Mesothelial cell of epicardium (in vitro differentiated cells): ENCODE results near the gene FRAS1. TPM values are rescaled to one million over a fixed set of nuclear protein-coding genes. Genes with fewer than 3 reads are reported as not detected.

Source experiments
- DNase-seq, 2 experiments: peaks; one replicate each; pipeline ENCODE4 v3.0.0; 2021; ENCODE audit warnings: low spot score in 2 of 2; ENCODE audit not compliant: unreplicated experiment in 2 of 2
- H3K27ac Mint-ChIP-seq: 2 replicates; pipeline ENCODE4 v1.8.0; 2021; ENCODE audit warnings: mixed read lengths
- H3K27me3 Mint-ChIP-seq: 2 replicates; pipeline ENCODE4 v1.8.0; 2021; ENCODE audit warnings: low read depth, mixed read lengths
- H3K36me3 Mint-ChIP-seq: 2 replicates; pipeline ENCODE4 v1.8.0; 2021; ENCODE audit warnings: mixed read lengths
- H3K4me1 Mint-ChIP-seq: 2 replicates; pipeline ENCODE4 v1.8.0; 2021; ENCODE audit warnings: mixed read lengths
- H3K4me3 Mint-ChIP-seq: 2 replicates; pipeline ENCODE4 v1.8.0; 2021; ENCODE audit warnings: mild to moderate bottlenecking, moderate library complexity, mixed read lengths
- H3K9me3 Mint-ChIP-seq: 2 replicates; pipeline ENCODE4 v1.8.0; 2021; ENCODE audit warnings: mixed read lengths
- total RNA-seq: library from RNA; stranded (reverse); gene quantifications from 3 replicates; pipeline ENCODE4 v1.2.1, GENCODE V29; 2021
- TF ChIP-seq, protein P1 (sequence below): fragments of 200-600 bp; sonication (generic); IDR thresholded peaks from one replicate; pipeline ENCODE4 v1.5.0; 2021; ENCODE audit warnings: antibody characterized with exemption; ENCODE audit not compliant: unreplicated experiment

Gene FRAS1
- total RNA-seq, 1 donor from 2014 or later: 51.9 TPM

DNA sequence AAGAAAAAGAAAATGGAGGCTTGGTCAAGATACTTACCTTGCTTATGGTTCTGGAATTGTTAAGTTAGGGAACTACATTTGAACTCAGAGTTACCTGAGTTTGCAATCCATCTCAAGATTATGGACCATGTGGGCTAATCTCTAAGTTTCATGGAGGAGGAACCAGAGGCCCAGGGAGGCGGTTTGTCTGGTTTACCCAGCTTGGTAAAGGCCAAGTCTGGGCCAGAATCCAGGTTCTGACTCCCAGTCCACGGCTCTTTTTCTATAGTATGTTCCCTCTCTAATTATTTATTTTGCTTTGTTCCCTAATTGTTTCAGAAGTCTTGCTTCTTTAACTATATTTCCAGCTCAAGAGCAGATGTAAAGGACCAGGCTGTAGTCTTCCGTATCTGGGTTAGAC is 168.1 kb downstream of the FRAS1 start:
- TF ChIP-seq, protein P1, sequence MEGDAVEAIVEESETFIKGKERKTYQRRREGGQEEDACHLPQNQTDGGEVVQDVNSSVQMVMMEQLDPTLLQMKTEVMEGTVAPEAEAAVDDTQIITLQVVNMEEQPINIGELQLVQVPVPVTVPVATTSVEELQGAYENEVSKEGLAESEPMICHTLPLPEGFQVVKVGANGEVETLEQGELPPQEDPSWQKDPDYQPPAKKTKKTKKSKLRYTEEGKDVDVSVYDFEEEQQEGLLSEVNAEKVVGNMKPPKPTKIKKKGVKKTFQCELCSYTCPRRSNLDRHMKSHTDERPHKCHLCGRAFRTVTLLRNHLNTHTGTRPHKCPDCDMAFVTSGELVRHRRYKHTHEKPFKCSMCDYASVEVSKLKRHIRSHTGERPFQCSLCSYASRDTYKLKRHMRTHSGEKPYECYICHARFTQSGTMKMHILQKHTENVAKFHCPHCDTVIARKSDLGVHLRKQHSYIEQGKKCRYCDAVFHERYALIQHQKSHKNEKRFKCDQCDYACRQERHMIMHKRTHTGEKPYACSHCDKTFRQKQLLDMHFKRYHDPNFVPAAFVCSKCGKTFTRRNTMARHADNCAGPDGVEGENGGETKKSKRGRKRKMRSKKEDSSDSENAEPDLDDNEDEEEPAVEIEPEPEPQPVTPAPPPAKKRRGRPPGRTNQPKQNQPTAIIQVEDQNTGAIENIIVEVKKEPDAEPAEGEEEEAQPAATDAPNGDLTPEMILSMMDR: no peak
- no peaks in the 10 kb centered on the region for H3K27me3 Mint-ChIP-seq
- no peak for DNase-seq
- peaks cover 21% of the 10 kb centered on the region for H3K9me3 Mint-ChIP-seq
- peaks cover 16% of the 10 kb centered on the region for H3K36me3 Mint-ChIP-seq
- H3K27ac Mint-ChIP-seq: no peak overlapping the region
- H3K4me3 Mint-ChIP-seq: no peak overlapping the region
- no peaks in the 10 kb centered on the region for H3K4me1 Mint-ChIP-seq

DNA sequence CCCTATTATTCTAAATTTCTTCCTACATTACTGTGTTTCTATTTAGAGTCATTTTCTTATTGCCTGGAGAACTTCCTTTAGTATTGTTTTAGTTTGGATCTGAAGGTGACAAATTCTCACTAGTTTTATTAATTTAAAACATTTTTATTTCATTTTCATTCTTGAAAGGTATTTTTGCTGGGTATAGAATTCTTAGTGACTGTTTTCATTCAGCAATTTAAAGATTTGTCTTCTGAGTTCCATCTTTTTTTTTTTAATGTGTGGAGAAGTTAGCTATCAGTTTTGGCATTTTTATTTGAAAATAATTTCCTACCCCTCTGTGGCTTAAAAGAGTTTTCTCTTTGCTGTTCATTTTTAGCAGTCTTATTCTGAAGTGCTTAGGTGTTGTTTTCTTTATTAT is 169.2 kb downstream of the FRAS1 start:
- Mint-ChIP-seq H3K4me1 (no peaks in the 10 kb centered on the region), H3K36me3 (peaks cover 16% of the 10 kb centered on the region), H3K4me3 (no peak overlapping the region), H3K9me3 (peaks cover 21% of the 10 kb centered on the region), H3K27me3 (no peaks in the 10 kb centered on the region), H3K27ac (no peak overlapping the region)
- TF ChIP-seq, protein P1: no peak
- DNase-seq: no peak

DNA sequence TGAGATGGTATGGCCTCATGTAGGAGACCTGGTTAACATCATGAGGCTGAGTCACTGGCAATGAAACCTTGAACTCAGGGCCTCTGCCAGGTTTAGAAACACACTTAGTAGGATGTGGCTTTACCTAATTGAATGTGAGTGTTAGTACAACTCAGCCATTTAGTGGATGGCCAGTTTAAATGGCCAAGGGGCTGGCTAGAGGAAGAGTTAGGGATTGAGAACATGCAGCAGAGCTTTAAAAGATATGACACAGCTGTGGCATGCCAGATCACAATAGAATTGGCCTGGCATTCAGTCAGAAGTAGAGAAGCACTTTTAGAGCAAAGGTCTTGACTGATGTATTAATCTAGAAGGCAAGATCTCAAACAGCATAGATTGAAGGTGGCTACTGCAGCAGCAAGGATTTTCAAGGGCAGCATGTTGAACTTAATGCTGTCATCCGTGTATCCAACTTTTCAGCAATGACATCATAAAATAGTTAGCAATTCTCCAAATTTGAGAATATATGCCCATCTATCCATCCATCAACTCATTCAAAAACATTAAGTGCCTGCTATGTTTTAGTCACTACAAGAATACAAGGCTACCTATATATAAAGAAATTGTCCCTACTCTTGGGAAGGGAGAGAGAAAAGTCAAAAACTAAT is 170.4 kb downstream of the FRAS1 start:
- Mint-ChIP-seq H3K4me1 (no peaks in the 10 kb centered on the region), H3K36me3 (peaks cover 16% of the 10 kb centered on the region), H3K27me3 (no peaks in the 10 kb centered on the region), H3K9me3 (peaks cover 22% of the 10 kb centered on the region), H3K4me3 (no peak overlapping the region), H3K27ac (no peak overlapping the region)
- no peak for DNase-seq
- TF ChIP-seq, protein P1: no peak

DNA sequence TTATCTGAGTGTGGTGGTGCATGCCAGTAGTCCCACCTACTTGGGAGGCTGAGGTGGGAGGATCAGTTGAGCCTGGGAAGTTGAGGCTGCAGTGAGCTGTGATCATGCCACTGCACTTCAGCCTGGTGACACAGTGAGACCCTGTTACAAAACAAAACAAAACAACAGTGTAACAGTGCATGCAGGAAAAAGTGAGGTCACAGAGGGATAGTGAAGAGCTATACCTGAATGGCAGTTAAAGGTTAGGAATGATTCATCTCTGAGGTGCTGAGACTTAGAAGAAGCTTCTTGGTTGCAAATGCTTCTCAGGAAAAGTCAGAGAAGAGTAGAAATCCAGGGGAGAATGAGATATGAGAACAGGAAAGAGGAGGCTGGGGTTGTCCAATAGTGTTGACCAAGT is 178.7 kb downstream of the FRAS1 start:
- Mint-ChIP-seq H3K9me3 (peaks cover 4% of the 10 kb centered on the region), H3K36me3 (peaks cover 7% of the 10 kb centered on the region), H3K4me1 (peaks cover 2% of the 10 kb centered on the region), H3K27ac (no peak overlapping the region), H3K4me3 (no peak overlapping the region), H3K27me3 (no peaks in the 10 kb centered on the region)
- TF ChIP-seq, protein P1: no peak
- no peak for DNase-seq

DNA sequence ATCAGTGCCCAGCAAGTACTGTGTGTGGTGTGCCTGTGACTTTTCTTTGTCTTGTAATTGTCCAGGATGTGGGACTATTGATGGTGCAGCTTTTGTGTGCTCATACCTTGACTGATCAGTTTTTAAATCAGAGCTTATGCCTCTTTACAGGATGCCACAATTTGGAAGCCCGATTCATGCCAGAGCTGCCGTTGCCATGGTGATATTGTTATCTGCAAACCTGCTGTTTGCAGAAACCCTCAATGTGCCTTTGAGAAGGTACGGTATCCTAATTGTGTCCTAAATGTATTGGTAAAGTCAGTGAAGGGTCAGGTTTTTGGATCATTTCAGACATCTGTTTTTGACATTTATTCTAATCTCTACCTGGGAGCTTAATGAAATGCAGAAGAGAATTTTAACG is 180.2 kb downstream of the FRAS1 start:
- Mint-ChIP-seq H3K4me3 (no peak overlapping the region), H3K4me1 (peaks cover 2% of the 10 kb centered on the region), H3K27me3 (no peaks in the 10 kb centered on the region), H3K27ac (no peak overlapping the region), H3K36me3 (peaks cover 7% of the 10 kb centered on the region), H3K9me3 (peaks cover 4% of the 10 kb centered on the region)
- DNase-seq: no peak
- TF ChIP-seq, protein P1: no peak

DNA sequence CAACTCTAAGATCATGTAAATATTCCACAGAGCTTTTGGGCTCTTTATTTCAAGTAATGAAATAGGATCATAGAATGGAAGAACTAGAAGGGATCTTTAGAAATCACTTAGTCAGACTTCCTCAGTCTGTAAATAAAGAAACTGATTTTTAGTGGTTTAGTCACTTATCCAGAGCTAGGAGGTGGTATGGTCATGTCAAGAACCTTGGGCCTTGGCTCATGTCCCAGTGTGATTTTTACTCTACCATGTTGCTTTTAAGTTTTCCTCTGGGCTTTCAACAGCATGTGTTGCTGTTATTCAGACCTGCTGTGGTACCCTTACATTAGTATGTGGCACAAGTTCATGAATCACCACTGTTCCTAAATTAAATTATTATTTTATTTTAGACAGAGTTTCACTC is 184.9 kb downstream of the FRAS1 start:
- Mint-ChIP-seq H3K27ac (no peak overlapping the region), H3K36me3 (peaks cover 3% of the 10 kb centered on the region), H3K4me1 (peaks cover 5% of the 10 kb centered on the region), H3K9me3 (no peaks in the 10 kb centered on the region), H3K27me3 (no peaks in the 10 kb centered on the region), H3K4me3 (no peak overlapping the region)
- no peak for DNase-seq
- TF ChIP-seq, protein P1: no peak
